Glomerular endothelial cell (primary cell): ENCODE results near the gene UNC93A. TPM values are rescaled to one million over a fixed set of nuclear protein-coding genes. Genes with fewer than 3 reads are reported as not detected.

Experiments
- DNase-seq: peaks from one replicate; pipeline ENCODE4 v3.0.0-alpha.2; 2011; ENCODE audit warnings: low read depth, low spot score; ENCODE audit errors: extremely low read depth
- total RNA-seq: library from RNA; depleted of rRNA; stranded (reverse); fragments of >200 nt; gene quantifications from 2 replicates; pipeline ENCODE4 v1.2.3, GENCODE V29; 2015

Gene UNC93A
- total RNA-seq, 1 donor from 2014 or later: not detected

DNA sequence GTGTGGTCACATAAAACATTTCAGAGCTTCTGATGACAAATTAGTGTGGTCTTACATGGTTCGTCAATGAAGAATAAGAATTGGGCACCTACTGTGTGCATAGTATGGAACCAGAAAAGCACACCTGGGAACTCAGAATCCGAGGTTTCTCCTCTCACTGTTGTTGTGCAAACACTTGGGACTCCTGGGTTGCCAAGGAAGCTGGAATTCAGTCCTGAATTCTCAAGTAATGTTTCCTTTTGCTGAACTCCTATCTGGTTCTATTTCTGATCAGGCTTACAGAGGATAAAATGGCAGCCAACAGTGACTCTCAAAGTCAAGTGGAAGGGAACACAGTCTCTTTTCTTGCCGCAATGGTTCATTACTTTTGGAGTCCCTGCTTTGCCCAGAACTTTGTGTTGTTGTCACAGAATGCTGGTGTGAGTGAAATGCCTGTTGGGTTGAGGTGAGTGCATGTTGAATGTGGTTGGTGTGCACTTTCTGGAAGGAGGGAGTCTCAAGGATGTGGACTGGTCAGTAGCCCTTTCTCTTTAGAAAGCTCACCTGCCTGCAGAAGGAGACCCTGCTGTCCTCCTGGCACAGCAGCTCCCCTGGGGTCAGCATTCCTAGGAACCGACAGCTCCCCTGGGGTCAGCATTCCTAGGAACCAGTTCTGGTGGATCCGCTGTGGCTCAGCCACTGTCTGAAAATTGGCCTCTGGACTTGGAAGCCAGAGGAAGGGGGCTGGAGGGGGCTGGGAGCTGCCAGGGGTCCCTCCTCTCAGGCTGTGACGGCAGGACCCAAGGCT lies 1.4 kb downstream of the UNC93A start:
- DNase-seq: no peak

DNA sequence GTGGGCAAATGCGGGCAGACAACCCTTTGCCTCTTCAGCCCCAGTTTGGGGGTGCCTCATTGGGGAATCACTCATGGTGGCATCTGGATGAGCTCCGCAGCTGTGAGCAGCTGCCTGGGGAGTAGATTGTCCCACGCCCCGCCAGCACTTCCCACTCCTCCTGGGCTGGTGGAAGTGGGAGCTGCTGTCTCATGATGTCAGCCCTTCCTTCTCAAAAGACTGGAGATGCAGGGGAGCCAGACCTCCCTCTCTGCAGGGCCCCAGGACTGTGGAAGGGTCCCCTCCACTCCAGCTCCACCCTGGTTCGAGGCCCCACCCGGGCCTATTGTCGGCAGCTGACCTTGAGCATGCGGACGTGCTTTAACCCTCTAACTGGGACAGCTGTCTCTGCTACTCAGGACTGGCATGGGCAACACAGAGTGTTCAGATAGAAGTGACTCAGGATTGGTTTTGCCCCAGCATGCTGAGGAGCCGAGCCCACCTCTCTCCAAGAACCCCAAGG lies 2.0 kb downstream of the UNC93A start:
- DNase-seq: no peak

DNA sequence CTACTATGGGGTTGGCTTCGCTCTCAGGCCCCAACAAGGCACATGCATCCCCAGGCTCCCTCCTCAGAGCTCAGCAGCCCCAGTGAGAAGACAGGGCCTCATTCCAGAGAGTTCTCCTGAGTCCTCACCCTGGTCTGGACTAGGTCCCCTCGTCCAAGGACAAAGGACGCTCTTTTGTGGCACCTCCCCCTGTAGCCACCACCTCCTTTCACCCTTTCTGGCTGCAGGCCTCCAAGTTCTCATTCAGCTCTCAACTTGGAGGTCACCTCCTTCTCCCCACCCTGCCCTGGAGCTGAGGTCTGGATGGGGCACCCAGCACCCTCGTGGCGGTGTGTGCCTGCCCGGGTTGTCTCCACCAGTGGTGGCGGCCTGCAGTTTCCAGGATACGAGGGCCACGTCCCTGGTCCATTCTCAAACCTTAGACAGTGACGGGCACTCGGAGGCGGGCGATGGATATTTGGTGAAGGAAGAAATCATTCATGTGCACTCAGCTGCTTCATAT lies 2.5 kb downstream of the UNC93A start:
- DNase-seq: no peak

DNA sequence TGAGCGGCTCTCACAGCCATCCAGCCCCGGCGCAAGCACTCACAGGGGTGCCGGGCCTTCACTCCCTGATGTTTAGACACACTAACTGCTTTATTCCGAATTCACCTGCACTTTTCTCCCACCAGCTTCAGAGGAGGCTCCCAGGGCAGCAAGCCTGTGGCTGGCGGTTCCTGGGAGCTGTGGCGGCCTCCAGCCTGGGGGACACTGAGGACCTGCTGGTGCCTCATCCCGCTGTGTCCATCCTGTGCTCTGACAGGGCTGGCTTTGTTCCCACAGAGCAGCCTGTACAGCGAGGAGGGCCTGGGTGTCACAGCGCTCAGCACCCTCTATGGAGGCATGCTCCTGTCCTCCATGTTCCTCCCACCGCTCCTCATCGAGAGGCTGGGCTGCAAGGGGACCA lies 3.1 kb downstream of the UNC93A start:
- no peak for DNase-seq

DNA sequence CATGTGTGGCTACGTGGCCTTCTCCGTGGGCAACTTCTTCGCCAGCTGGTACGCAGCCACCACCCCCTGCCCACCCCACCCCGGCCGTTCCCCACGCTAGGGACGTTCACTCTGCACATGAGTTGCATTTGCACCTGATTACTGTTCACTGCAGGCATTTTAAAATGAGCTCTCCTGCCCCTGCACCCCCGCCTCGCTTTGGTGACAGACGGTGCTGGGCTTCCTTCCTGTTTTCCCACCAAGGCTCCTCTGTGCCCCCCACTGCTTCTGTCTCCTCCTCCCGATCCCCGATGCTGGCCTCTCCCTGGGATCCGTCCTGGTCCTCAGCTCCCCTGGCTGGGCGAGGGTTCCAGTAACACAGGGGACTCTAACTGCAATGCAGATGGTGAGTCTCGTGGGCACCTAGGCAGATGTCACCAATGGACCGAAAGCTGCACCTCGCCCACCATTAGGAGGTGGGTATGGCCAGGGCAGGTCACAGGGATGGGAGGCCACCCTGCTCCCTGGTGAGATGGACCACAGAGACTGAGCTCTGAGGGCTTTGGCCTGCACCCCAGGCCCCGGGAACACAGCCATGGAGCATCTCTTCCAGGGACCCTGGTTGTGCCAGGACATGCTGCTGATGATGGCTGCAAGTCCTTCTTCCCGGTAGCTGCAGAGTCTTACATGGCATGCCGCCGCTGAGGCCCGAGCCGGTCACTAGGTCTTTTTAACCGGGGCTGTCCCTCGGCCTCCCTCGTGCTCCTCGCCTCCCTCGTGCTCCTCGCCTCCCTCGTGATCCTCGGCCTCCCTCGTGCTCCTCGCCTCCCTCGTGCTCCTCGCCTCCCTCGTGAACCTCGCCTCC lies 3.8 kb downstream of the UNC93A start:
- no peak for DNase-seq

DNA sequence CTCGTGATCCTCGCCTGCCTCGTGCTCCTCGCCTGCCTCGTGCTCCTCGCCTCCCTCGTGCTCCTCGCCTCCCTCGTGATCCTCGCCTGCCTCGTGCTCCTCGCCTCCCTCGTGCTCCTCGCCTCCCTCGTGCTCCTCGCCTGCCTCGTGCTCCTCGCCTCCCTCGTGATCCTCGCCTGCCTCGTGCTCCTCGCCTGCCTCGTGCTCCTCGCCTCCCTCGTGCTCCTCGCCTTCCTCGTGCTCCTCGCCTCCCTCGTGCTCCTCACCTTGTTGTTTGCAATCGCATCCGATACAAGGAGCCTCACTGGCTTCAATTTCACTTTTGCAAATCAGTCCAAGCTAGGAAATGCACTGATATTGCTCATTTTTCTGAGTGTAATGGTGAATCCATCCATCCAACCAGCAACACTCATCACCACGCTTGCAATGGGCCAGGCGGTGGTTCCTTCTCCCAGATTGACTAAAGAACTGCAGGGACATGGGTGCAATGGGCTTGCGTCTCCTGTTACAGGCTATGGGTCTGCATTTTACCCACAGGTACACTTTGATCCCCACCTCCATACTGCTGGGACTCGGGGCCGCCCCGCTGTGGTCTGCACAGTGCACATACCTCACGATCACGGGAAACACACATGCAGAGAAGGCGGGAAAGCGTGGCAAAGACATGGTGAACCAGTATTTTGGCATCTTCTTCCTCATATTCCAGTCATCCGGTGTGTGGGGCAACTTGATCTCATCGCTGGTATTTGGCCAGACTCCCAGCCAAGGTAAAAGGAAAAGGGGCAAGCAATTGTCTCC lies 4.6 kb downstream of the UNC93A start:
- DNase-seq: no peak

DNA sequence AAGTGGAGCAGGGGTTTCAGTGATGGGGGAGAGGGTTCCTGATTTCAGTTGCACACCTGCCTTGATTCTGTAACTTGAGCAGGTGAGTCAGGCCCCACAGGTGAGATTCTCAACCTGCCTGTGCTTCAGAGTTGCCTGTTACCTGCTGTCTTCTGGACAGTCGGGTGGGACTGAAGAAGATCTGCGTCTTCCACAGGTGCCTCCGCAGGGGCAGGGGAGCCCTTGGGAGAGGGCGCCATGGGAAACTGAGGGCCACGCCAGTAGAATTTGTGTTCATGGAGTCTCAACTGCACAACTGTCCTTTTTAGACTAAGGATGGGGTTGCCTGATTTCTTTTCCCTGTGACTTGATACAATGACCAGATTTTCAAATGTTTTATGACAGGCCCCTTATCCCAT lies 5.2 kb downstream of the UNC93A start:
- DNase-seq: no peak

DNA sequence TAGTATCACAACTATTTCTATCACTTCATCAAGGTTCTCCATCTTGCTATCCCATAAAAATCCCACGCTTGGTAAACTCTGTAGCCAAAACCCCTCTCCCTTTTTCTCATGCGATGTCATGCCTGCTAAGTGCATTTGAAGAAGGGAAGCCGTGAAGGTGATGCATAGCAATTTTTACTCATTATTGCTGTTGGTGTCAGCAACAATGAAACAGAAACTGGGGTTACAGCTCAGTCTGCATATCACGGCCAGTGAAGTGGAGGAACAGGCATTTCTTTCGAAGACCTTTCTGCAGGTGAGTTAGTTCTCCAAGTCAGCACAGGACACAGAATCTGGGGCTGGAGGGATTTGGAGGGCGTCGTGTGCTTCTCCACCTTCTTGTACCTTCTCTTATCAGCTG lies 5.8 kb downstream of the UNC93A start:
- no peak for DNase-seq

DNA sequence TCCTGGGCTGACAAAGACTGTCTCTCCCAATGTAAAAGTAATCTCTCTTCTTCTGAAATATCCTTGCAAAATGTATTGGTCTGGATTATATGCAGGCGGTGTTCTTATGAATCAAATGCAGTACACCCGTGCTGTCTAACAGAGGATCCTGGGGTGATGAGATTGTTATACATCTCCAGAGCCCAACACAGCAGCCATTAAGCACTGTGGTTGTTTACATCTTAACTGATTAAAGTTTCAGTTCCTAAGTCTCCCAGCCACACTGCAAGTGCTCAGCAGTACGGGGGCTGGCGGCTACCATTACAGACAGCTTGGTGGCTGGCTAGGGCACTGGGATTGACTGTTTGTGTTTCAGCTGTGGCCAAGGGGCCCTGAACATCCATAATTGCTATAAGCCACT lies 7.0 kb downstream of the UNC93A start:
- no peak for DNase-seq

DNA sequence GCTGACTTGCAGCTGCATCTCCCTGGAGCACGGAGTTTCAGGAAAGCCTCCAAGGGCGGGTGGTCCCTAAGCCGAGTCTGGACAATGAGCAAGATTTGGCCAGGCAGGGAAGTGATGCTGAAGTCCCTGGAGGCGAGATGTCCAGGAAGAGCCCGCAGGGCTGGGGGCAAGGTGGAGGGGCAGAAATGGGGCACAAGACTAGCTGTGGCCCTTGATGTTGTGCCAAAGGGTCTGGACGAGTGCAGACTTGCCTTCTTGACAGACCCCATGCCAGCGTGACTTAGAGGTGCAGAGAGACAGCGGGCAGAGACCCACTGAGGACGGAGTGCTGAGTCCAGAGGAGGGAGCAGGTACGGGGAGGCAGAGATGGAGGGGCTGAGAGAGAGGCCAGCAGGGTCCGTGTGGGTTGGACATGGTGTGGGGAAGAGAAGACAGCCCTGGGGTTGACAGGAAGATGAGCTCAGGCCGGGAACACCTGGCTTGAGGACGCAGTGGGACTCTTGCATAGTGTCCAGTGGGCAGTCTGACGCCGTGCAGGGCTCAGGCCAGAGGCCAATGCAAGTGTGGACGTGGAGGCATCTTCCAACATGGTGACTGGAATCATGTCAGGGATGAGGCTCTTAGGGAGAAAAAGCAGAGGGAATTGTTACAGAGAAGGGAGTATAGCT lies 8.7 kb downstream of the UNC93A start:
- DNase-seq: no peak

DNA sequence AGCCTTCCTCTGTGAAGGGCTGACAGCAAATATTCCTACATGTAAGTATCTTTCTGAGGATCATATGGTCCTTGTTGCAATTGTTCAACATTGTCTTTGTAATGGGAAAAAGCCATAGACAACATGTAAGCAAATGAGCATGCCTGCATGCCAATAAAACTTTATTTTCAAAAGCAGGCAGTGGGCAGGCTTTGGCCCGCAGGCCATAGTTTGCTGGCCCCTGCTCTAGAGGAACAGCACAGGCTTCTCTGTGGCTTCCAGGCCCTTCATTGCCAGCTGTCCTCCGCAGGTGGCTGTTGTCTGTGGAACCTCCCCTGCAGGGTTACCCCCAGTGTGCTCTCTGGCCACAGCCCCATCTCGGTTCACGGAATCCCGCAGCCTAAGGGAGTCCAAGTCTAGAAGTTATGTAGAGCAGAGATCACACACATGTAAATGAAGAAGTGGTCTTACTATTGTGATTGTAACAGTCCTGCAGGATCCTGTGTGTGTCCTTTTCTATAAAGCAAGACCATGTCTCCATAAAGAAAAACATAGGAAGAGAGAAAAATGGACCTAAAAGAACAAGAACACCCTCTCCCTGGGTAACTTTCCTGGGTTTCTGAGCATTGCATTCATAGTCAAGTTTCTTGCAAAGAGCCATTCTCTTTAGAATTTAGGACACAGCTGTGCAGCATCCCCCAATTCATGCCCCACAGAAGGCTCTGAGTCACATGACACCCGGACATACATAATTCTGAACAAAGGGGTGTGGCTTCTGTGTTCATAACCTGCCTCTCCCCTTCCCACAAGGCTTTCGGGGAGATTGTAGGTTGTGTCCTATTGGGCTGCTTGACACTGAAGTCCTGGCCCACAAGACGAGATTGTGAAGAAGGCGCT lies 10.0 kb downstream of the UNC93A start:
- no peak for DNase-seq

DNA sequence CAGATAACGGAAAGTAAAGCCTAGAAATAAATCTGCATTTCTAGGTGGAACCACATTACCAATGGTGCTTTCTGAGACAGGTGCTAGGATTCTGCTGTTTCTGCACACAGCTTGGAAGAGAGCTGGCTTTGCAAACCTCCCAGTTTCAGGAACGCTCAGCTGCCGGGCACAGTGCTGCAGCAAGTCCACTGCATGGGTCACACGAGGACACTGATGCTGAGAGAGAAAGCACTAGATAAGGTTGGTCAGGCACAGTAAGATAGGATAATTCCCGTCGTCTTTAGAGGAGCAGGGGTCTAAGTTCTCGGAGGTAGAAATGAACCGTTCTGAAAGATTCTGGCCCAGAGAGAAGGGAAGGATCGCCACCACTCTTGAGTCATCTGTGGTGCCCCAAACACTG lies 11.0 kb downstream of the UNC93A start:
- DNase-seq: no peak

DNA sequence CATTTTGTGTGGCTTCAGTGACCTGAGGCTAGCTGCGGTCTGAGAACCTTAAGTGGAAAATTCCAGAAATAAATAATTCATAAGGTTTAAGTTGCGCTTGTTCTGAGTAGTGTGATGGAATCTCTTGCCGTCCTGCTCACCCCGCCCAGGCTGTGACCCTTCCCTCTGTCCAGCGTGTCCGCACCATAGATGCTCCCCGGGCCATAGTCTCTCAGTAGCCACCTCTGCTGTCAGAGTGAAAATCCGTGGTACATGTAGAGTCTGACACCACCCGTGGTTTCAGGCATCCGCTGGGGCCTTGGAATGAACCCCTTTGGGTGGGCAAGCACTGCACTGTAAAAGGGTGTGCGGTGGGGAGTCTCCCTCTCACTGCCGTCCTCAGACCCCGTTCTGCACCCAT lies 11.7 kb downstream of the UNC93A start:
- DNase-seq: no peak

DNA sequence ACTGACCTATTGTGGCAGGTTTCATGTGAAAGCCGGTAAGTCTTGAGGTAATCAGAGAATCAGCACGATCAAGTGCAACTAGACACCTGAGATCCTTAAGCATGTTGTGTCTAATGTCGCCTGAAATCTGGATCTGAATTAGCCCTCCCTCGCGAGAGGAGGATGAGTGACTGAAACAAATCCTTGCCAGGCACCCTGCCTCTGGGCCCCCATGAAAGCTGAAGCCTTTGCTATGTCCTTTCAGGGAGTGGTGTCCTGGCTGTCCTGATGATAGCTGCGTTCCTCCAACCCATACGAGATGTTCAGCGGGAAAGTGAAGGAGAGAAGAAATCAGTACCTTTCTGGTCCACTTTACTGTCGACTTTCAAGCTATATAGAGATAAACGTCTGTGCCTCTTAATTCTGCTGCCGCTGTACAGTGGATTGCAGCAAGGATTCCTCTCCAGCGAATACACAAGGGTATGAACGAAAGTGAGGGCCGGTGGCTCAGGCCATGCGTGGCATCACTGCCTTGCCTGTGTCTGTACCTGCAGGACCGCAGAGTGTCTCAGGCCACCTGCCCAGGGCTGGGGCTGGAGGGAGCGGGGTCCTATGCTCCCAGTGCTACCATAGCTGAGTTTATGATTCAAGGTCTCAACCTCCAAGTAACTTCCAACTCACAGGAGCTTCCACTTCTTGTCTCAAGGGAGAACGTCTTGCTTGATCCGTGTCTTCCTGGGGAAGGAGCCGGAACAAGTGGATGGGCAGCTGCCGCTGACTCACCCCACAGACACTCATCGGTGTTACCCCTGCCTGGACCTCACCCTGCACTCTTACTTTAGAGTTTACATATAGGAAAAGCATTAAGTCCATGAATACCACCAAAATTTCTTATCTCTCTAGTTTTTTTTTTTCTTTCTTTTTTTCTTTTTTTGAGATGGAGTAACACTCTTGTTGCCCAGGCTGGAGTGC lies 12.8 kb downstream of the UNC93A start:
- no peak for DNase-seq

DNA sequence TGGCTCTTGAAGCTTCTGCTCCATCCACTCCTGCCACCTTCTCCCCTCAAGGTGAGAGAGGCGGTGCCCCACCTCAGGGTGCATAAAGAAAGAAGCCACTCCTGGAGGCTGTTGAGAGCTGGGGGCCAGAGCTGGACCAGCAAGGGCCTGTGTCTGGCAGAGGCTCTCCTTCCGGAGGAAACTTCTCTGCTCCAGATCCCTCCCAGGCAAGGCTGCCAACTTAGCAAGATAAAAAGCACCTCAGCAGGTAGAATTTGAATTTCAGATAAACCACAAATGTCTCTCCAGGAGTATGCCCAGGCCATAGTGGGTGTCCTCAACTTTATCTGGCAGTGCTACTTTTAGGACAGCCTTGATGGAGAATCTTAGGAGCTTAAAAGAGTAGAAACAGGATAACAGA lies 13.8 kb downstream of the UNC93A start:
- DNase-seq: no peak

DNA sequence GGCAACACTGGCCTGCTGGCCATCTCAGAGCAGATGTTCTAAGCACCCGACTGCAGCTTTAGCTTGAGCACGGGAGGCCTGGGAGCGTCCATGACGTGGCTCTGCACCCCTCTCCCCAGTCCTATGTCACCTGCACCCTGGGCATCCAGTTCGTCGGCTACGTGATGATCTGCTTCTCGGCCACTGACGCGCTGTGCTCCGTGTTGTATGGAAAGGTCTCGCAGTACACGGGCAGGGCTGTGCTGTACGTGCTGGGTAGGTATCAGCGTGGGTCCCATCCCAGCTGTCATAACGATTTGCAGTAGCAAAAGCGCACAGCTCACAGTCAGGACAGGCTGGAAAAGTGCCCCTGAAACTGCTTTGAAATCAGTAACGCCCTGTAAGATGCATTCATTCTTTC lies 14.7 kb downstream of the UNC93A start:
- no peak for DNase-seq

DNA sequence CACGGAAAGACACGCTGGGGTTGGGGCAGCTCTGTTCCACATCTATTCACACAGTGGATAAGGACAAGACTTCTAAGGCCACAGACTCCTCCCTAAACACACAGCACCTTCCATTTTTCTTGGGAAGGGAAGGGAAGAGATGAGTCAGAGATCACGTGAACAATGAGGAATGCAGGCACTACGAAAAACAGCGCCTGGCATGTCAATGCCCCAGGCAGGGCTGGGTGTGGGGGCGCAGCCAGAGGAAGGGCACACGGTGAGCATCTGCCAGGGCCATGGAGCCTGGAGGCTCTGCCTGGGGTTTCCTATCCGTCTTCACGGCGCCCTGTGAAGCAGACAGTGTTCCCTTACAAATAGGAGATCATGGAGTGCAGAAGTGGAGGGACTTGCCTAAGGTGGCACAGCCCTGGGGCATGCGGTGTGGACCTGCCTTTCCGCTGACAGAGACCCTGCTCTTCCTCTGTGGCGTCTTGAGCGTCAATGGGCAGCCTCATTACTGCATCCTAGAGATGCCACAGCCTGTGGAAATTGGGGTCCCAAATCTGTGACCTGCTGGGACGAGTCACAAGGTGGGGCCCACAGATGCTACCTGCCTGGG lies 15.4 kb downstream of the UNC93A start:
- peak; percentile 5 for DNase-seq
